ENCODE data around the gene DHRS11.

DNA sequence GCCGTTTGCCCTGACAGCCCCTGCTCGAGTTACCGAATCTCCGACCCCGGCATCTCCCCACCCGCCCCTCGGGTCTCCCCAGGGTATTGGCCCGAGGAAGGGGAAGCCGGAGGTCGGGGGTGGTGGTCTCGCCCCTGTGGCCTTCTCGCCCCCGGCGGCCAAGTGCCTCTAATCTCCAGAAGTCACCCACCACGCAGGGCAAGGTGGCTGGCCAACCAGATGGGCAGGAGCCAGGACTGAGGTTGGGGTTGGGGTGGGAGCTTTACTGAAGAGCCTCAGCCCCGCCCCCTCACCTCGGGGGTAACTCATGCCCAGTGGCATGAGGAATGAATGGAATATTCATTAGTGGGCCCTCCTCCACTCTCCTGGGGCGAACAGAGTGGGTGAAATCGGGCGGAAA, 637 bp downstream of the DHRS11 start:
- TF ChIP-seq, protein P1, sequence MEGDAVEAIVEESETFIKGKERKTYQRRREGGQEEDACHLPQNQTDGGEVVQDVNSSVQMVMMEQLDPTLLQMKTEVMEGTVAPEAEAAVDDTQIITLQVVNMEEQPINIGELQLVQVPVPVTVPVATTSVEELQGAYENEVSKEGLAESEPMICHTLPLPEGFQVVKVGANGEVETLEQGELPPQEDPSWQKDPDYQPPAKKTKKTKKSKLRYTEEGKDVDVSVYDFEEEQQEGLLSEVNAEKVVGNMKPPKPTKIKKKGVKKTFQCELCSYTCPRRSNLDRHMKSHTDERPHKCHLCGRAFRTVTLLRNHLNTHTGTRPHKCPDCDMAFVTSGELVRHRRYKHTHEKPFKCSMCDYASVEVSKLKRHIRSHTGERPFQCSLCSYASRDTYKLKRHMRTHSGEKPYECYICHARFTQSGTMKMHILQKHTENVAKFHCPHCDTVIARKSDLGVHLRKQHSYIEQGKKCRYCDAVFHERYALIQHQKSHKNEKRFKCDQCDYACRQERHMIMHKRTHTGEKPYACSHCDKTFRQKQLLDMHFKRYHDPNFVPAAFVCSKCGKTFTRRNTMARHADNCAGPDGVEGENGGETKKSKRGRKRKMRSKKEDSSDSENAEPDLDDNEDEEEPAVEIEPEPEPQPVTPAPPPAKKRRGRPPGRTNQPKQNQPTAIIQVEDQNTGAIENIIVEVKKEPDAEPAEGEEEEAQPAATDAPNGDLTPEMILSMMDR (IDR thresholded peaks at IDR 0.05), result no peak
- no peak for TF ChIP-seq POLR2A (IDR thresholded peaks at IDR 0.05)

All from esophagus squamous epithelium (tissue), 4 donors.